Left lung (tissue), 10 donors: ENCODE results near the gene KANK4. TPM values are rescaled to one million over a fixed set of nuclear protein-coding genes. Genes with fewer than 3 reads are reported as not detected.

Experiments used
- ATAC-seq: fragments of 200-7000 bp; cut with Tn5 transposase; one replicate; pipeline ENCODE4 v1.9.1; 2020; ENCODE audit warnings: moderate library complexity
- DNase-seq, 4 donors: peaks; one replicate each; pipeline ENCODE4 v3.0.0-alpha.2; 2013 to 2020
- H3K27ac ChIP-seq, 2 donors: fragments of 200-600 bp; sonication (generic) in 1 of 2; one replicate each; pipeline versions ENCODE4 v1.5.0 to v1.8.0; 2020 to 2021
- H3K27me3 ChIP-seq, 2 donors: fragments of 200-600 bp; sonication (generic) in 1 of 2; one replicate each; pipeline versions ENCODE4 v1.5.0 to v1.8.0; 2020 to 2021
- H3K36me3 ChIP-seq, 2 donors: fragments of 200-600 bp; sonication (generic) in 1 of 2; one replicate each; pipeline versions ENCODE4 v1.5.0 to v1.8.0; 2020 to 2021
- H3K4me1 ChIP-seq, 2 donors: fragments of 200-600 bp; one replicate each; pipeline ENCODE4 v1.8.0; 2021
- H3K4me3 ChIP-seq, 2 donors: fragments of 200-600 bp; sonication (generic) in 1 of 2; one replicate each; pipeline versions ENCODE4 v1.5.0 to v1.8.0; 2020 to 2021; ENCODE audit warnings: mild to moderate bottlenecking in 1 of 2
- H3K9me3 ChIP-seq, 2 donors: fragments of 200-600 bp; sonication (generic) in 1 of 2; one replicate each; pipeline versions ENCODE4 v1.5.0 to v1.8.0; 2020 to 2021
- intact Hi-C, 2 donors: fragments of 100-400 bp; cut with DNase I; formaldehyde crosslinking; loops; one replicate each; pipeline versions ENCODE4 v1.11.2 to v1.14.2; 2022
- polyA plus RNA-seq, 6 donors: library from polyadenylated mRNA; unstranded; fragments of 120-200 nt; gene quantifications; one replicate each; pipeline ENCODE4 v1.2.1, GENCODE V29; 2013; ENCODE audit not compliant: insufficient read length in 6 of 6
- total RNA-seq, 2 donors: library from RNA; stranded (reverse); fragmentation: NEBNext Ultra II Directional; extraction: Animal tissue kit (Norgen Biotek cat#: 25700); gene quantifications; one replicate each; pipeline ENCODE4 v1.2.1, GENCODE V29; 2021
- TF ChIP-seq, protein P1 (sequence below), 2 donors: fragments of 200-600 bp; sonication (generic) in 1 of 2; IDR thresholded peaks; one replicate each; pipeline versions ENCODE4 v1.5.0 to v1.8.0; 2021; ENCODE audit warnings: antibody characterized with exemption in 2 of 2
- donor health status: DM: no; HTN: yes; CAD: no.
- donor health status: DM: no; HTN: no; CAD: no.

Gene KANK4
- total and polyA plus RNA-seq, 8 donors = 2.0 to 15.1 (median 11.2) TPM

DNA sequence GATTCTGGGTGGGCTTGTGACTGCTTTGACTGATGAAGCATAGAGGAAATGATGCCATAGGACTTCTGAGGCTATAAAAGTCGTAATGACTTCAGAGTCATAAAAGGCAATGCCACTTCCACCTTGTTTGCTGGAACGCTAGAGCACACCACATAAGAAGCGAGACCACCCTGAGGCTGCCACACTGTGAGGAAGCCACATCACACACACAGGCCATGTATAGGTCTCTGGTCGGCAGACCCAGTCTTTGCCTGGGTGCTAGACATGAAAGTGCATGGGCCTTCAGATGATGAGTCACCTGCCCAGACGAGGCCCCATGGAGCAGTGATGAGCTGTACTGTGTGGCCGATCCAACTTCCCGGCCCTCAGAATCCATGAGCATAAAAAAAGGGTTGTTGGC is 14.2 kb upstream of the KANK4 start:
- no peaks in the 10 kb centered on the region for H3K36me3 ChIP-seq
- intact Hi-C loops = no loop called here
- no peaks in the 10 kb centered on the region for H3K27me3 ChIP-seq
- H3K4me1 ChIP-seq = no peaks in the 10 kb centered on the region
- no peak overlapping the region for H3K27ac ChIP-seq
- no peak for DNase-seq
- no peak overlapping the region for H3K4me3 ChIP-seq
- TF ChIP-seq, protein P1, sequence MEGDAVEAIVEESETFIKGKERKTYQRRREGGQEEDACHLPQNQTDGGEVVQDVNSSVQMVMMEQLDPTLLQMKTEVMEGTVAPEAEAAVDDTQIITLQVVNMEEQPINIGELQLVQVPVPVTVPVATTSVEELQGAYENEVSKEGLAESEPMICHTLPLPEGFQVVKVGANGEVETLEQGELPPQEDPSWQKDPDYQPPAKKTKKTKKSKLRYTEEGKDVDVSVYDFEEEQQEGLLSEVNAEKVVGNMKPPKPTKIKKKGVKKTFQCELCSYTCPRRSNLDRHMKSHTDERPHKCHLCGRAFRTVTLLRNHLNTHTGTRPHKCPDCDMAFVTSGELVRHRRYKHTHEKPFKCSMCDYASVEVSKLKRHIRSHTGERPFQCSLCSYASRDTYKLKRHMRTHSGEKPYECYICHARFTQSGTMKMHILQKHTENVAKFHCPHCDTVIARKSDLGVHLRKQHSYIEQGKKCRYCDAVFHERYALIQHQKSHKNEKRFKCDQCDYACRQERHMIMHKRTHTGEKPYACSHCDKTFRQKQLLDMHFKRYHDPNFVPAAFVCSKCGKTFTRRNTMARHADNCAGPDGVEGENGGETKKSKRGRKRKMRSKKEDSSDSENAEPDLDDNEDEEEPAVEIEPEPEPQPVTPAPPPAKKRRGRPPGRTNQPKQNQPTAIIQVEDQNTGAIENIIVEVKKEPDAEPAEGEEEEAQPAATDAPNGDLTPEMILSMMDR (IDR thresholded peaks at IDR 0.05) = no peak
- ATAC-seq = no peak
- H3K9me3 ChIP-seq = no peaks in the 10 kb centered on the region

DNA sequence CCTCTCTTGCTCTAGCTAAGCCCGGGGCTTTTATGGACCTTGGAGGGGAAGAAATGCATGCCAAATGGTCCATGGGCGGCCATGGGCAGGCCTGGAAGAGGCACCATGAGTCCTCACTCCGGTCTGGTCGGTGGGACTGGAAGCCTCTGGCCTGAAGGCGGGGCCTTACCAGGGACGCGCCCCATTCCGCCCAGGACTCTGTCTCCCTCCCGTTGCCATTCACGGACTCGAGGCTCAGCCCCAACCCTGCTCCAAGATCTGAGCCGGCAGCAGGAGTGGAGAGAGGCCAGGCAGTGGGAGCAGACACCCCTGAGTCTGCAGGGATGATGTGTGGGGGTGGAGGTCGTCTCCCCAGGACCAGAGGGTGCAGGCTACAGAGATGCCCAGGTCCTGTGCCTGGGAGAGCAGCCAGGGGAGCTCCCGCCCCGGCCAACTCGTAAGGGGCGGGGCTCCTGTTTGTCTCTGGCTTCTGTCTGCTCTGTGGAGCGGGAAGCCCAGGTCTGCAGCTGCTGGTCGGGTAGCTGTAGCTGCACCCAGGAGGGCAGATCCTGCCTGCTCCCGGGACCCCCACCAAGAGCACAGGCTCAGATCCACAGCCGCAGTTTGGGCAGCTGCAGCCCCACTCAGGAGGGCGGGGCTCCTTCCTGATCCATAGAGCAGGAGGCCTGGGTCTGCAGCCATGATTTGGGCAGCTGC is 8.3 kb upstream of the KANK4 start:
- no peak overlapping the region for H3K4me3 ChIP-seq
- intact Hi-C loops = no loop called here
- H3K27me3 ChIP-seq = no peaks in the 10 kb centered on the region
- no peaks in the 10 kb centered on the region for H3K4me1 ChIP-seq
- TF ChIP-seq, protein P1 (IDR thresholded peaks at IDR 0.05) = no peak
- H3K36me3 ChIP-seq = no peaks in the 10 kb centered on the region
- ATAC-seq (peak; percentile 24), DNase-seq (no peak)
- H3K27ac ChIP-seq = no peak overlapping the region
- no peaks in the 10 kb centered on the region for H3K9me3 ChIP-seq

GRCh38 chr1:62325681-62326080 is 6.4 kb upstream of the KANK4 start:
- peak overlapping the region in 1 of 2 donors; percentile 1 for H3K27ac ChIP-seq
- TF ChIP-seq, protein P1 (IDR thresholded peaks at IDR 0.05) = no peak
- peaks cover 0 to 1% of the 10 kb centered on the region in 2 donors for H3K27me3 ChIP-seq
- DNase-seq = no peak
- intact Hi-C loops = no loop called here
- H3K36me3 ChIP-seq = no peaks in the 10 kb centered on the region
- peak; percentile 38 for ATAC-seq
- H3K9me3 ChIP-seq = no peaks in the 10 kb centered on the region
- no peak overlapping the region for H3K4me3 ChIP-seq
- no peaks in the 10 kb centered on the region for H3K4me1 ChIP-seq

GRCh38 chr1:62325081-62325480 is 5.8 kb upstream of the KANK4 start:
- no peak overlapping the region for H3K4me3 ChIP-seq
- intact Hi-C loops = no loop called here
- DNase-seq (peak in 2 of 4 donors; percentile 22 to 45), ATAC-seq (peak; percentile 60)
- H3K4me1 ChIP-seq = no peaks in the 10 kb centered on the region
- no peaks in the 10 kb centered on the region for H3K9me3 ChIP-seq
- H3K36me3 ChIP-seq = no peaks in the 10 kb centered on the region
- TF ChIP-seq, protein P1 (IDR thresholded peaks at IDR 0.05) = no peak
- peaks cover 0 to 7% of the 10 kb centered on the region in 2 donors for H3K27me3 ChIP-seq
- H3K27ac ChIP-seq = peak overlapping the region in 1 of 2 donors; percentile 1

DNA sequence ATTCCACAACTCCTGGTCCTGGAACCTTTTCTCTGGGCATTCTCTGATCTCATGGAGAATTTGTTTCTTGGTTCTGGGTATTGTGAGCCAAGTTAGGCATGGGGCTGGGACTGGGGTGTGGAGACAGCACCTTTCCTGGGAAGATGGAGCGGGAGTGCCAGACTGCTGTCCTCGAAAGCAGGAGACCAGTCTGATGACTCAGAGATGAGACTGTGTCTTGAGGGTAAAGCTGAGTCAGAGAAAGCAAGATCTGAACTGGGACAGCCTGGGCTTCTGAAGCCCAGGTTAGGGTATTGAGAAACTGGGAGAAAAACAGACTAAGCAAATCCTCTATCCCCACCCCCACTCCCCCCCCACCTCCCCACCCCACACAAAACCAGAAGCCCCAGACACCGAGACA is 2.2 kb upstream of the KANK4 start:
- TF ChIP-seq, protein P1 (IDR thresholded peaks at IDR 0.05) = no peak
- ATAC-seq (peak; percentile 48), DNase-seq (no peak)
- peaks cover 0 to 4% of the 10 kb centered on the region in 2 donors for H3K4me1 ChIP-seq
- H3K36me3 ChIP-seq = no peaks in the 10 kb centered on the region
- intact Hi-C loops = no loop called here
- peaks cover 11 to 41% of the 10 kb centered on the region in 2 donors for H3K27me3 ChIP-seq
- H3K9me3 ChIP-seq = no peaks in the 10 kb centered on the region
- no peak overlapping the region for H3K27ac ChIP-seq
- no peak overlapping the region for H3K4me3 ChIP-seq
